ENCODE data around the gene KCNJ6.
A peak's percentile ranks its signal among the peaks of the same experiment; 100 is the strongest.

The KCNJ6 gene

GRCh38 chr21:37916310-37917051, at the start of gene KCNJ6:
KCNJ6 (minus strand) TSS chr21:37916457; CDS start chr21:37840682, 75,775 bp downstream.
- peak; percentile 98 for TF ChIP-seq CTCF (IDR thresholded peaks at IDR 0.05; ENCODE audit: low read depth, low read length)
- no peaks in the 10 kb centered on the region for H3K36me3 ChIP-seq
- peak within 1 kb of the TSS; percentile 24; the same call in 1 of the 2 replicates for H3K27ac ChIP-seq
- H3K4me3 ChIP-seq (ENCODE audit: low read depth, low read length), result peak within 1 kb of the TSS; percentile 94
- DNase-seq, result peak; percentile 88
- peaks cover 3% of the 10 kb centered on the region for H3K9me3 ChIP-seq (ENCODE audit: severe bottlenecking)
- peaks cover 4% of the 10 kb centered on the region for H3K27me3 ChIP-seq (ENCODE audit: insufficient read depth, low read depth, severe bottlenecking)

GRCh38 chr21:37965088-37965805, 49.0 kb upstream of the KCNJ6 start:
- Histone ChIP-seq H3K27ac (no peak overlapping the region), H3K27me3 (ENCODE audit: insufficient read depth, low read depth, severe bottlenecking) (no peaks in the 10 kb centered on the region), H3K36me3 (no peaks in the 10 kb centered on the region), H3K9me3 (ENCODE audit: severe bottlenecking) (no peaks in the 10 kb centered on the region), H3K4me3 (ENCODE audit: low read depth, low read length) (no peak overlapping the region)
- no peak for TF ChIP-seq CTCF (IDR thresholded peaks at IDR 0.05; ENCODE audit: low read depth, low read length)
- no peak for DNase-seq

GRCh38 chr21:37958537-37958936, 42.3 kb upstream of the KCNJ6 start:
- TF ChIP-seq CTCF (IDR thresholded peaks at IDR 0.05; ENCODE audit: low read depth, low read length), result no peak
- Histone ChIP-seq H3K27me3 (ENCODE audit: insufficient read depth, low read depth, severe bottlenecking) (no peaks in the 10 kb centered on the region), H3K27ac (no peak overlapping the region)

GRCh38 chr21:37956772-37957171, 40.5 kb upstream of the KCNJ6 start:
- no peak overlapping the region for H3K4me3 ChIP-seq (ENCODE audit: low read depth, low read length)
- DNase-seq, result no peak
- H3K9me3 ChIP-seq (ENCODE audit: severe bottlenecking), result no peaks in the 10 kb centered on the region
- no peaks in the 10 kb centered on the region for H3K27me3 ChIP-seq (ENCODE audit: insufficient read depth, low read depth, severe bottlenecking)
- no peaks in the 10 kb centered on the region for H3K36me3 ChIP-seq
- H3K27ac ChIP-seq, result no peak overlapping the region
- TF ChIP-seq CTCF (IDR thresholded peaks at IDR 0.05; ENCODE audit: low read depth, low read length), result no peak

More at GRCh38 chr21:37958537-37958936, 42.3 kb upstream of the KCNJ6 start:
- H3K4me3 ChIP-seq (ENCODE audit: low read depth, low read length), result no peak overlapping the region
- H3K36me3 ChIP-seq, result no peaks in the 10 kb centered on the region
- no peak for DNase-seq
- no peaks in the 10 kb centered on the region for H3K9me3 ChIP-seq (ENCODE audit: severe bottlenecking)

GRCh38 chr21:37945036-37945435, 28.8 kb upstream of the KCNJ6 start:
- DNase-seq, result peak; percentile 15
- Histone ChIP-seq H3K9me3 (ENCODE audit: severe bottlenecking) (peaks cover 3% of the 10 kb centered on the region), H3K27me3 (ENCODE audit: insufficient read depth, low read depth, severe bottlenecking) (no peaks in the 10 kb centered on the region), H3K36me3 (no peaks in the 10 kb centered on the region), H3K27ac (no peak overlapping the region), H3K4me3 (ENCODE audit: low read depth, low read length) (no peak overlapping the region)
- TF ChIP-seq CTCF (IDR thresholded peaks at IDR 0.05; ENCODE audit: low read depth, low read length), result no peak
